HAP-1 (cell line): ENCODE measurements around the gene COL13A1.

ENCODE experiments used
- DNase-seq, 2 experiments: peaks; one replicate each; pipeline ENCODE4 v3.0.0-alpha.2; 2016 to 2020; ENCODE audit warnings: low spot score in 2 of 2
- H3K27me3 ChIP-seq: fragments of 250-450 bp; sonication (Bioruptor Pico); 2 replicates; pipeline ENCODE4 v1.5.1; 2020; ENCODE audit warnings: low read depth, mild to moderate bottlenecking, moderate library complexity
- H3K36me3 ChIP-seq: fragments of 250-450 bp; sonication (Bioruptor Pico); replicated peaks from 2 replicates; pipeline ENCODE4 v1.5.1; 2020; ENCODE audit warnings: mild to moderate bottlenecking
- H3K4me1 ChIP-seq: fragments of 250-450 bp; sonication (Bioruptor Pico); 2 replicates; pipeline ENCODE4 v1.5.1; 2020; ENCODE audit warnings: mild to moderate bottlenecking
- H3K4me3 ChIP-seq: fragments of 250-450 bp; sonication (Bioruptor Pico); 2 replicates; pipeline ENCODE4 v1.5.1; 2020; ENCODE audit warnings: mild to moderate bottlenecking, moderate library complexity
- H3K9me3 ChIP-seq: fragments of 250-450 bp; sonication (Bioruptor Pico); 2 replicates; pipeline ENCODE4 v1.5.1; 2020; ENCODE audit warnings: mild to moderate bottlenecking, moderate library complexity
- in situ Hi-C: fragments of 300-500 bp; cut with MboI; formaldehyde crosslinking; loops from 3 replicates; pipeline ENCODE4 v1.14.3; 2020; ENCODE audit warnings: low sequenced_read_pairs, inconsistent platforms, mixed read lengths

Gene COL13A1

DNA sequence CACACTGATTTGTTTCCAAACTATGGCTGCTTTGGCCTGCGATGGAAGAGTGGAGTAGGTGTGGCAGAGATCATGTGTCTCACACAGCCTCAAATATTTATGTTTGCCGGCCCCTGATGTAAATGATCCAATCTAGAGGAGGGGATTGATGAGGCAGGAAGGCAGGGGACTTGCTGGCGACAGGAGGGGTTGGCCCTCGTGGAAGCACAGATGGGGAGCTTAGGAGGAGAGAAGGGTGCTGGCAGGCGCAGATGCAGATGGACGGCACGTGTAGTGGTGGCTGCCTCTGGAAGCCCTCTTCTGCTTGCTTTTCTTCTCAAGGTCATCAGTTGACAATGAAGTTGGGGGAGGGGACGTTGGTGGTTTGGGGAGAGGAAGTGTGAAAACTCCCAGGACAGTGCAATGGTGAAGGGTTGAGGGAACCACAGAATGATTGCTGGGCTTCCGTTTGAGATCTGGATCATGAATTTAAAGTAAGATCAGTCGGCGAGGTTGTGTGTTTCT lies 15.4 kb downstream of the COL13A1 start:
- no peak for DNase-seq
- H3K4me1 ChIP-seq = no peaks in the 10 kb centered on the region
- in situ Hi-C loops = no loop called here
- H3K4me3 ChIP-seq = no peak overlapping the region
- no peaks in the 10 kb centered on the region for H3K9me3 ChIP-seq
- no peaks in the 10 kb centered on the region for H3K27me3 ChIP-seq
- H3K36me3 ChIP-seq = no peaks in the 10 kb centered on the region

DNA sequence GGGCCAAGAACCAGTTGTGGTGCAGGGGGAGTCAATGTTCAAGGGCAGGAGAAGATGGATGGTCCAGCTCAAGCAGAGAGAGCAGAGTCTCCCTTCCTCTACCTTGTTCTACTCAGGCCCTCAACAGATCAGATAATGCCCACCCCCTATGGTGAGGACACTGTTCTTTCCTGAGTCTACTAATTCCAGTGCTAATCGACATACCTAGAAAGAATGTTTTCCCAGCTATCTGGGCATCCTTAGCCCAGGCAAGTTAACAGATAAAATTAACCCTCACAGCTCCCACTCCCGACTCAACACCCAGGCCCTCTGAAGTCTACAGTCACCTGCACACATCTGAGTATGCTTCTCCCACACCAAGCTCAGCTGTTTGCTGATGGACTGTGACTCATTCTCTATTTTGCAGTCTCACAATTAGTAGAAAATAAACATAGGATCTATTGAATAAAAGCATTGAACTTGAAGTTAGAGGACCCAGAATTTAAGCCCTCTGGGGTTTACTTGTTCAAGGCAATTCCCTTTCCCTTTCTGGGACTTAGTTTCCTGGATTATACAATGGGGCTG lies 17.1 kb downstream of the COL13A1 start:
- in situ Hi-C loops = no loop called here
- no peak for DNase-seq
- Histone ChIP-seq H3K4me3 (no peak overlapping the region), H3K4me1 (no peaks in the 10 kb centered on the region), H3K9me3 (no peaks in the 10 kb centered on the region), H3K27me3 (no peaks in the 10 kb centered on the region), H3K36me3 (no peaks in the 10 kb centered on the region)

DNA sequence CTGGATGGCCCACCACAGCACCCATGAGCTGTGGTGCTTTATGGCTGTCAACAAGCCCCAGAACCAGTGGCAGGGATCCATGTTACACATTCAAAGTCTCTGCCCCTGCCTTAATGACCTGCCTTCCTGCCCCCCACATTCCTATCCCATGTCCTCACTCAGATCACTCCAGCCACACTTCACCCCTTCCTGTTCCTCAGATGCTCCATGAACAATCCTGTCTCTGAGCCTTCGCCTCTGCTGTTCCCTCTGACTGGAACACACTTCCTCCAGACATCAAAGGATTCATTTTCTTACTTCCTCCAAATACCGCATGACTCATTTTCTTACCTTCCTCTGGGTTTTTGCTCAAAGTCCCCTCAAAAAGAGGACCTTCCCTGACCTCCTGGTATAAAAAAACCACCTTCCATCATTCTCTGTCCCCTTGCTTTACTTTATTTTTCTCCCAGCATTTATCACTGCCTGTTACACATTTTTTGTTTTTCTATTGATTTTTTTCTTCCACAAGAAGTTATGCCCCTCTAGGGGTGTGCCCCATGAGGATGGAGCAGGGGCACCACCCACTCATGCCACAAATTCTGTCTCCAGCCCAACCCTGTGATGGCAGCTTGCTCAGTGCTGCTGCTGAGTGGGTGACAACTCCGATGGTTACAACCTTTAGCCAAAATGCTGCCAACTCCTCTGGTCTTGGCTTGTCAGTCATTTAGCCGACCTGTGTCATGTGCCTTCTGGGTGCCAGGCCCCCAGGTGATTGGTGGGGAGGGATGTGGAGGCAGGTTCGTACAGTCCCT lies 18.2 kb downstream of the COL13A1 start:
- Histone ChIP-seq H3K4me3 (no peak overlapping the region), H3K36me3 (no peaks in the 10 kb centered on the region), H3K27me3 (no peaks in the 10 kb centered on the region), H3K9me3 (no peaks in the 10 kb centered on the region), H3K4me1 (no peaks in the 10 kb centered on the region)
- DNase-seq = no peak
- in situ Hi-C loops = no loop called here

DNA sequence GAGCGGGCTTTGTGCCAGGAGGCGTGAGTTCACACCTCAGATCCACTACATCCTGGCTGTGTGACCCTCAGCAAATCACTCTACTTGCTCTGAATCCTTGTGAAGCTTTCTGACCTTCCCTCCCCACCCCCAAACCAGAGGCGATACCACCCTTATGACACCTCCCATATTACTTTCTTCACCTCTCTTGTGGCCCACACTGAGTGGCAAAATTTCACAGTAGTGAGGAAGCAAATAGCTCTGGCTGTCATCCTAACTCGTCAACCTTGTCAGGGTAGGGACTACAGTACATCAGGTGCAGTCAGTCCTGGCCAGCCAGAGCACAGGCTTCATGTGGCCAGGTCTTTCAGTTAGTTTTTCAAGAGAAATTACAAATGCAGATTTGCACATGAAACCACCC lies 19.1 kb downstream of the COL13A1 start:
- Histone ChIP-seq H3K27me3 (no peaks in the 10 kb centered on the region), H3K4me1 (no peaks in the 10 kb centered on the region), H3K9me3 (no peaks in the 10 kb centered on the region), H3K36me3 (no peaks in the 10 kb centered on the region), H3K4me3 (no peak overlapping the region)
- DNase-seq = no peak
- in situ Hi-C loops = no loop called here

DNA sequence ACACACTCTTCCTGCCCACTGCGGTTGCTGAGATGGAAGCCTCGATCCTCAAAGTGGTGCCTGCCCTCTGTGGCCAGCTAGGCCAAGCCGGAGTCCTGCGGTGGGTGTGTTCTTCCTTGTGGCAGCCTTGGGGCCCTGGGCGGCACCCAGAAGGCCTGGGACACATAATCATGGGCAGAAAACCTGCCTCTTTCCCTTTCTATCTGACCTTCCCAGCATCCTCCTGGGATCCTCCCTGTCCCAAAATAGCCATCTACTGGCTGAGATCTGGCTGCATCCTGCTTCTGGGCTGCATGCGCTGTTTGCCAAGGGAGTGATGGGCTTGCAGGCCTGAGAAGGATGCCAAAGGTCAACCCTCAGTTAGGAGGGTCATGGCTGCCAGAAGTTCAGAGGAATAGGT lies 23.9 kb downstream of the COL13A1 start:
- in situ Hi-C loops = no loop called here
- Histone ChIP-seq H3K4me3 (no peak overlapping the region), H3K9me3 (no peaks in the 10 kb centered on the region), H3K27me3 (peaks cover under 1% of the 10 kb centered on the region), H3K36me3 (no peaks in the 10 kb centered on the region), H3K4me1 (no peaks in the 10 kb centered on the region)
- no peak for DNase-seq

DNA sequence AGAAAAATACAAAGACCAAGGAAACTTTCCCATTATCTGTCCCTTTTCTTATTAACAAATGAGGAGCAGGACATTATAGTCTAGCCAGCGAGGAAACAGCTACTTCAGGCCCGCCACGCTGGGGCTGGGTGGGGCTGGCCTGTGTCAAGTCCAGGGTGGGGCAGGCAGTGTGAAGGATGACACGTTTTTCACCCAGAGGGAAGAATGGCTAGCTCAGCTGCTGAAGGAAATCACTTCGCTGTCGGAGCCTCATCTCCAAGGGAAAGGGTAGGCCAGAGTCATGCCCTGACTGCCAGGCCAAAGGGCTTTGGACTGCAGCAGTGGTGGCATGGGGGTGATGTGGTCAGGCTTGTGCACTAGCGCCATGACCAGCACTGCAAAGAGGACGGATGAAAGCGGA lies 24.4 kb downstream of the COL13A1 start:
- H3K36me3 ChIP-seq = no peaks in the 10 kb centered on the region
- no peaks in the 10 kb centered on the region for H3K9me3 ChIP-seq
- H3K4me1 ChIP-seq = no peaks in the 10 kb centered on the region
- peaks cover 6% of the 10 kb centered on the region for H3K27me3 ChIP-seq
- in situ Hi-C loops = no loop called here
- no peak overlapping the region for H3K4me3 ChIP-seq
- DNase-seq = no peak

DNA sequence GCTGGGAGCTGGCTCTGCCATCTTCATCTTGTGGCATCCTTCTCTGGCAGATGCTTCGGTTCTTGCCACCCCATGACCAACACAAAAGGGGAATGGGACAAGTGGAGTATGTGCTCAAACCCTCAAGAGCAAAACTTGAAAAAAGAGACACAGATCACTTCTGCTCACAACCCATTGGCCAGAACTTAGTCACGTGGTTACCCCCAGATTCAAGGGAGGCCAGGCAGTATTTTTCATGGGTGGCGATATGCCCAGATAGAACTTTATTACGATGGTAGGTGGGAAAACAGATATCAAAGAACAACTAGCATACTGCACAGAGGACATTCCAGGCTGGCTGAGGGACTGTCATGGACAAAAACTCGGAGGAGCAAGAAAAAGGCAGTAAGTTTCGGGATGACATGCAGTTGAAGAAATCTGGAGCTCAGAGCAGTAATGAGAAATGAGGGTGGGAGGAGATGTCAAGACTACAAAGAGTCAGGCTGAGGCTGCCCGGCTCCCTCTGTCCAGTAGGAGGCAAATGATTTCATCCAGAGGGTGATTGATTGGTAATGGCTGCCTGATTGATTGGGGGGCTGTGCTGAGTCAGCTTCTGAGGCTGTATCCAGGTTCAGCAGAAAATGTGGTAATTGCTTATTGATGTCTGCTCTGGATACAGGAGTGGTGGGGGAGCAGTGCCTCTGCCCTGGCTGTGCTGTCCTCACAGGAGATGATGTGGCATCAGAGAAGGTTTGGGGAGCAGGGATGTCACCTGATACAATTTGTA lies 25.3 kb downstream of the COL13A1 start:
- H3K36me3 ChIP-seq = no peaks in the 10 kb centered on the region
- no peaks in the 10 kb centered on the region for H3K9me3 ChIP-seq
- peaks cover 7% of the 10 kb centered on the region for H3K27me3 ChIP-seq
- in situ Hi-C loops = no loop called here
- H3K4me1 ChIP-seq = no peaks in the 10 kb centered on the region
- DNase-seq = no peak
- H3K4me3 ChIP-seq = no peak overlapping the region

DNA sequence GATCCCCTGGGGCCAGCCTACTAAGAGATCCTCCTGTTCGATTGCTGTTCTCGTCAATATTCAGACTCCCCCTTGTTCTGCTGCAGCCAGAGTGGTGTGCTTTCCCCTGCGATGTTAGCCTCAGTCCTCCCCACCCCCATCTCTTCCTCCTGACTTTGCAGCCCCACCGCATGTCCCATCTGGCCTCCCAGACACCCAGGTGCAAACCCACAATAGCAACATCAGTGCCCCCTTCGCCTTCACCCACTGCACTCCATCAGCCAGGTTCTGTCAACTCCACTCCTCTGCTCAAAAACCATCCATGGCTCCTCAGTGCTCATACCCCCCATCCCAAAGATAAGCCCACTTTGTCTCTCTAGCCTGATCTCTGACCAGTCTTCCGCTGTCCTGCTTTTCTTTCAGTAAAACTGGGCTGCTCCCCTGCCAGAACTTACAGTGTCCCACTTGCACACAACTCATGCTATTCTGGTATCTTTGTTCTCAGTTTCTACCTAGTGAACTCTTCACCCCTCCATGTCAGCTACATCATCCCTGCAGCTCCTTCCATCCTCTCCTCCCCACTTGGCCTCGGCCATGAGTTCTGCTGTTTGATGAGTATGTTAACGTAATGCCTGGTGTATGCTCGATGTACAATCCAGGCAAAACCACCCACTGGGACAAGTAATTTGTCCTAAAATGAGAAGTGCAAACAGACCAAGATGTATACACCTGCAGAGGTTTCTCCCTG lies 26.6 kb downstream of the COL13A1 start:
- no peaks in the 10 kb centered on the region for H3K9me3 ChIP-seq
- H3K36me3 ChIP-seq = no peaks in the 10 kb centered on the region
- no peak for DNase-seq
- H3K27me3 ChIP-seq = peaks cover 9% of the 10 kb centered on the region
- H3K4me1 ChIP-seq = no peaks in the 10 kb centered on the region
- no peak overlapping the region for H3K4me3 ChIP-seq
- in situ Hi-C loops = no loop called here

DNA sequence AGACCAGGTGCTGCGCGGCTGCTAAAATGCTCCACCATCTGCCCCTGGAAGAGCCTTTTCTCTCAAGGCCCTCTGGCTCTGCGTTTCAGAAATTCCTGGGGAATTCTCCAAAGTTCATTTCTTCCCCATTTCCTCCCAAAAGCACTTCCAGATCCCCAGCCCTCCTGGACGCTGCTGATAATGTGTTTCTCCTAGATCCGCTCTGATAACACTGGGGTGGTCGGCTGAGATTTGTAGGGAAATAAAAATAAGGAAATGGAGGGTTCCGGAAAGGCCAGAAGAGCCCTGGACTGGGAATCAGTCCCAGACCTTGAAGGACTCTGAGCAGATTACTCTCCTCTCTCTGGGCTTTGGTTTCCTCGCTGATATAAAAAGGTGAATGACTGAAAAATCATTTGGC lies 28.1 kb downstream of the COL13A1 start:
- no peaks in the 10 kb centered on the region for H3K36me3 ChIP-seq

DNA sequence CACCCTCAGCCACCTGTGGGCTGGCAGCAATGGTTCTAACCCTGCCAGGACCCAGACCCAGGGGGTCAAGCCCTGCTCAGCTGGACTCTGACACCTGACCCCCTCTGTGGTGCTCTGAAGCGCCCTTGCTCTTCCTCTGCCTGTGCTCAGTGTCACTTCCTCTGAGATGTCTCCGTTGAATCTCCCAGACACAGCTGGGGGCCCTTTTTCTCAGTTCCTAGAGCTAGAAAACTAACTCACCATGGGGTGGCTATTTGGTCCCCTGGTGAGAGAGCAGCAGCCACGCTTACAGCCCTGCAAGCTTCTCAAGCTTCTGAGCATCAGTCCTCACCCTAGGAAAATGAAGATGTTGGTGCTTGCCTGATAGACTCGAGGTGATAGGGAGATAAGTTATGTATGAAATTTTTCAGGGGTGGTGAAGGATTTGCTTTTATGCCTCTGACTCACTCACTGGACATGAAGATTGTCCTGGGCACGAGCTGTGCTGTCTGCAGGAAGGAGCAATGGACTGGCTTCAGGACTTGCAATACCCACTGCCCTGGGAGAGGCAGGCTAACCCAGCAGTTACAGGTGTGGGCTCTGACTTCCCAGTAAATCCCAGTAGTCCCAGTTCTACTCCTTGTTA lies 29.6 kb downstream of the COL13A1 start:
- Histone ChIP-seq H3K27me3 (peaks cover 21% of the 10 kb centered on the region), H3K4me3 (no peak overlapping the region), H3K36me3 (no peaks in the 10 kb centered on the region), H3K4me1 (no peaks in the 10 kb centered on the region), H3K9me3 (no peaks in the 10 kb centered on the region)
- in situ Hi-C loops = no loop called here
- DNase-seq = no peak

More for the DNA sequence above, 28.1 kb downstream of the COL13A1 start:
- Histone ChIP-seq H3K4me3 (no peak overlapping the region), H3K9me3 (no peaks in the 10 kb centered on the region), H3K27me3 (peaks cover 11% of the 10 kb centered on the region), H3K4me1 (no peaks in the 10 kb centered on the region)
- DNase-seq = no peak
- in situ Hi-C loops = no loop called here

DNA sequence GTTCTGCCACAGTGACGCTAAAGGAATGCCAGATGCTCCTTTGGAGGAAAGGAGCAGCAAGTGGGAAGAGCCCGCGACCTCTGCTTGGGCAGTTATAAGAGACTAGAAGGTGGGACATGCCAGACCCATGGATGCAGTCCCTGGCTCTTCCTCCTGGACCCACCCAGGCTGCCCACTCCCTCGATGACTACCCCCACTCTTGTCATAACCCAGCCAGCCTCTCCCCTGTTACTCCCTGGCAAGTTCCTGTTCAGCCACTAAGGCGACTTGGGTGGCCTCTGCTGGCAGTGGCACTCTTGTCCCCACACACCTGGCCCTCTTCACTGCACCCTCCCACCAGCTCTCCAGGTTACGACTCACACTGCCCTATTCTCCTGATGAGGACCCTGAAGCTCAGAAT lies 33.5 kb downstream of the COL13A1 start:
- peaks cover 27% of the 10 kb centered on the region for H3K27me3 ChIP-seq
- H3K4me3 ChIP-seq = no peak overlapping the region
- in situ Hi-C loops = no loop called here
- peaks cover 6% of the 10 kb centered on the region for H3K4me1 ChIP-seq
- DNase-seq = no peak
- no peaks in the 10 kb centered on the region for H3K36me3 ChIP-seq
- H3K9me3 ChIP-seq = no peaks in the 10 kb centered on the region

DNA sequence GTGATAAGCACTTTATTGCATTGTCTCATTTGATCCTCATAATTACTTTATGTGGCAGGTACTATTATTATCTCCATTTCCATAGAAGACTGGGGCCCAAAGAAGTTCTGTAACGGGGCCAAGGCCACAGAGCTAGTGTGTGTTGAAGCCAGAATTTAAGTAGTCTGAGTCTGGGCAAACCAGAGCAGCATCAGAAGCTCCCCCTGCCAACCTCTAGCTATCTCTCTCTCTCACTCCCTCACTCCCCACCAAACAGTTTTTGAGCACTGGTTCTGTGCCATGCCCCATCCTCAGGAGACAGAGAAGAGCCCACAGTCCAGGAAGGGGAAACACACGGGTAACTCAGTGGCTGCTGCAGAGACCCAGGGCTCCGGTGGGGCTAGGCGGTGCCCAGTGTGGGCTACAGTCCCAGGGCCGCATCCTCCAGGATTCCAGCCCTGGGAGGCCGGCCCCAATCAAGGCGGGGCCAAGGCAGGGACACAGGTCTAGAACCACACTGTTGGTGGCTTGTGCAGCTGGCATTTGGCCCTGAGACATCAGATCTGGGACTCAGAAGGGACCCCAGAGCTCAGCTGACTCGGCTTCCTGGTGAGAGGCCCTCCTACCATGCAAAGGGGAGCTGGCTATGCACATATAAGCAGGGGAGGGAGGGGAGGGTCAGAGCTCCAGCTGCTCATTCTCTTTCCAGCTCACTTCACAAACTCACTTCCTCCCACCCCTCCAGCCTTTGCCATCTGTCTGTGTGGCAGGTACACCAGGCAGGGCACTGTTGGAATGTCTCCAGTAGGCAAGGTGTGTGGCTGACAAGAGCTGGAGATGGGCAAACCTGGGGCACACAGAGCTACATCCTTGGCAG lies 34.4 kb downstream of the COL13A1 start:
- Histone ChIP-seq H3K36me3 (no peaks in the 10 kb centered on the region), H3K4me1 (peaks cover 6% of the 10 kb centered on the region), H3K27me3 (peaks cover 21% of the 10 kb centered on the region), H3K9me3 (no peaks in the 10 kb centered on the region), H3K4me3 (no peak overlapping the region)
- no peak for DNase-seq
- in situ Hi-C loops = no loop called here

DNA sequence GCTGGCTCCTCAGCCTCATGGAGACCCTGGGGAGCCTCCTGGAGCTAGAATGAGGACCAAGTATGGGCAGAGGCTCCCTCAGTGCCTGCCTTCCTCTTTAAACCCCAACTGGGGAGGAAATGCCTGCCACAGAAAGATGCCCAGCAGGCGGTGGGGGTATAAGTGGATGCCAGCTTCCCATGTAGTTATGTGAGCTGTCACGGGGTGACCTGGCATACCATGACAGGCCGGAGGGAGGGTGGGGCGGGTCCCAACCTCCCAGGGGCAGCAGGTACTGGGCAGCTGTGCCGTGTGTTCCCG lies 35.0 kb downstream of the COL13A1 start:
- Histone ChIP-seq H3K9me3 (no peaks in the 10 kb centered on the region), H3K27me3 (peaks cover 20% of the 10 kb centered on the region; the same call in 1 of the 2 replicates), H3K36me3 (no peaks in the 10 kb centered on the region)

More for the DNA sequence above, 35.0 kb downstream of the COL13A1 start:
- H3K4me3 ChIP-seq = no peak overlapping the region
- no peak for DNase-seq
- H3K4me1 ChIP-seq = peaks cover 6% of the 10 kb centered on the region
- in situ Hi-C loops = no loop called here
